ENCODE results near the gene IL10RA.

DNA sequence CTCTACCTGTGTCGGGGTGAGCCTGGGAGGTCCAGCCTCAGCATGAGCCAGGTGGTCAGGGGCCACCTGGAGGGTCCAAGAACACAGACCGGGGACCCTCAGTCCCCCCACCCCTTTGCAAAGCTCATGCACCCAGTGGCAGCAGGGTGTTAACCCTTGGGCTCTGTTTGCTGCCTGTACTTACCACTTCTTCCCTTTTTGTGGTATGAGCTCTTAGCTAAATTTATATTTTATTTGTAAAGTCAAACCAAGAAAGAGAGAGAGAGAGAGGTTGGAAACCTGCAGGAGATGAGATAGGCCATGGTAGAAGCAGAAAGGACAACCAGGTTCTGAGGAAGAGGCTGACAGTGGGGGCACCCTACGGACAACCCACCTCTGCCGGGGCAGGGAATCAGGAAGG is 29.9 kb downstream of the IL10RA start:
- no peak for TF ChIP-seq CTCF (IDR thresholded peaks at IDR 0.05)
- TF ChIP-seq POLR2A (IDR thresholded peaks at IDR 0.05) = no peak
- TF ChIP-seq EP300 (IDR thresholded peaks at IDR 0.05) = no peak
- no peak for TF ChIP-seq POLR2AphosphoS5 (IDR thresholded peaks at IDR 0.05)
